Endothelial cell of umbilical vein (primary cell): ENCODE results near the gene OSBPL5. TPM values are rescaled to one million over a fixed set of nuclear protein-coding genes. Genes with fewer than 3 reads are reported as not detected.

Experiments used
- BruUV-seq: library from RNA; stranded (reverse); fragments of 400-500 nt; replicated peaks from 2 replicates; lab custom pipeline; 2021; lab: Mats Ljungman, UMichigan
- CTCF ChIA-PET: fragments of 300-600, 350-600 bp; sonication (Branson Sonifier 250); formaldehyde crosslinking; loops from one replicate; lab custom pipeline; 2021; ENCODE audit warnings: antibody characterized with exemption, inconsistent platforms; lab: Charles Lee
- POLR2A ChIA-PET: fragments of 300-600, 350-600 bp; sonication (Branson Sonifier 250); formaldehyde crosslinking; loops from one replicate; lab custom pipeline; 2021; ENCODE audit warnings: antibody characterized with exemption, inconsistent platforms; lab: Charles Lee
- DNase-seq: peaks from one replicate; pipeline ENCODE4 v3.0.0-alpha.2; 2011; ENCODE audit warnings: low read depth, low spot score
- FAIRE-seq: peaks from 2 replicates; lab custom pipeline; 2011; peaks lifted over from hg19 to GRCh38; lab: Jason Lieb, UNC
- H2AFZ ChIP-seq: 2 replicates; pipeline ENCODE4 v1.6.0; 2012; ENCODE audit warnings: low read depth, low read length, control low read depth, inconsistent platforms
- H3K27ac ChIP-seq: 2 replicates; pipeline ENCODE4 v1.5.1; 2011; ENCODE audit warnings: low read depth, mild to moderate bottlenecking, control low read depth, low read length, moderate library complexity; ENCODE audit not compliant: insufficient read depth
- H3K27me3 ChIP-seq, 2 experiments: 2 replicates each; pipeline versions ENCODE4 v1.6.0 to v1.6.1; 2011; ENCODE audit warnings: low read length in 2 of 2, mixed read lengths in 1 of 2; ENCODE audit not compliant: control insufficient read depth in 2 of 2, insufficient read depth in 2 of 2
- H3K36me3 ChIP-seq, 2 experiments: 2 replicates in 1 of 2; 3 replicates in 1 of 2; pipeline ENCODE4 v1.5.1; 2011; ENCODE audit warnings: low read length in 2 of 2, mild to moderate bottlenecking in 1 of 2, moderate library complexity in 1 of 2; ENCODE audit not compliant: control insufficient read depth in 2 of 2, insufficient read depth in 2 of 2; ENCODE audit errors: extremely low read depth in 1 of 2
- H3K4me1 ChIP-seq: 3 replicates; pipeline ENCODE4 v1.5.1; 2011; ENCODE audit warnings: mild to moderate bottlenecking, low read length; ENCODE audit not compliant: control insufficient read depth, insufficient read depth; ENCODE audit errors: extremely low read depth
- H3K4me2 ChIP-seq: 2 replicates; pipeline ENCODE4 v1.6.1; 2011; ENCODE audit warnings: low read length, control low read depth, mixed read lengths; ENCODE audit not compliant: insufficient read depth
- H3K4me3 ChIP-seq, 3 experiments: fragments of 200-600 bp in 1 of 3; sonication (generic), shearing (Covaris generic) in 1 of 3; replicated peaks in 1 of 3; 2 replicates each; pipeline ENCODE4 v1.5.1; 2011 to 2016; ENCODE audit warnings: control low read depth in 3 of 3, low read length in 3 of 3, mild to moderate bottlenecking in 2 of 3, inconsistent platforms in 1 of 3, low read depth in 1 of 3, moderate library complexity in 1 of 3; ENCODE audit not compliant: insufficient read depth in 1 of 3
- H3K79me2 ChIP-seq: 2 replicates; pipeline ENCODE4 v1.6.0; 2012; ENCODE audit warnings: low read length, inconsistent platforms; ENCODE audit not compliant: control insufficient read depth, insufficient read depth
- H3K9ac ChIP-seq: replicated peaks from 2 replicates; pipeline ENCODE3; 2011; ENCODE audit warnings: low read length, control low read depth; ENCODE audit not compliant: insufficient read depth; ENCODE audit errors: extremely low read depth
- H3K9me1 ChIP-seq: replicated peaks from 3 replicates; pipeline ENCODE4 v1.6.0; 2011; ENCODE audit warnings: mild to moderate bottlenecking, low read length; ENCODE audit not compliant: control insufficient read depth, insufficient read depth; ENCODE audit errors: extremely low read depth
- H3K9me3 ChIP-seq: replicated peaks from 2 replicates; pipeline ENCODE4 v1.5.1; 2012; ENCODE audit warnings: low read length, inconsistent platforms; ENCODE audit not compliant: control insufficient read depth, insufficient read depth
- H4K20me1 ChIP-seq: replicated peaks from 2 replicates; pipeline ENCODE3; 2011; ENCODE audit warnings: mild to moderate bottlenecking, low read length; ENCODE audit not compliant: control insufficient read depth, insufficient read depth; ENCODE audit errors: extremely low read depth
- EZH2 ChIP-seq: IDR thresholded peaks from 2 replicates; pipeline ENCODE4 v1.6.1; 2012; ENCODE audit warnings: borderline replicate concordance, low read depth, mild to moderate bottlenecking, moderate library complexity, low read length, inconsistent platforms; ENCODE audit not compliant: severe bottlenecking
- FOS ChIP-seq: IDR thresholded peaks from 2 replicates; pipeline ENCODE4 v1.6.1; 2011; ENCODE audit warnings: mild to moderate bottlenecking, low read length, moderate library complexity, borderline replicate concordance; ENCODE audit not compliant: insufficient read depth
- JUN ChIP-seq: IDR thresholded peaks from 2 replicates; pipeline ENCODE4 v1.6.1; 2011; ENCODE audit warnings: borderline replicate concordance, low read depth; ENCODE audit not compliant: insufficient read length, insufficient read depth
- POLR2A ChIP-seq: IDR thresholded peaks from 2 replicates; pipeline ENCODE4 v1.6.1; 2012; ENCODE audit warnings: low read depth, mild to moderate bottlenecking, control low read depth, low read length
- POLR2AphosphoS5 ChIP-seq: IDR thresholded peaks from 2 replicates; pipeline ENCODE4 v1.6.1; 2012; ENCODE audit warnings: low read depth, mild to moderate bottlenecking, control low read depth, low read length, moderate library complexity; ENCODE audit not compliant: insufficient read depth
- dilution Hi-C: fragments of 300-500 bp; cut with MboI; formaldehyde crosslinking; loops from one replicate; pipeline ENCODE4 v1.15.0; 2019; ENCODE audit warnings: low sequenced_read_pairs; ENCODE audit not compliant: extremely low pct_ligation_motif_present
- intact Hi-C: fragments of 100-400 bp; cut with micrococcal nuclease; formaldehyde crosslinking; loops from one replicate; pipeline ENCODE4 v1.10.0; 2022
- polyA plus RNA-seq, 4 experiments: library from polyadenylated mRNA; depleted of rRNA in 3 of 4; stranded (reverse) in 3 of 4; unstranded in 1 of 4; fragments of >200 nt; gene quantifications; 2 replicates each; pipeline versions ENCODE4 v1.2.1 to v1.2.3, GENCODE V29; 2011 to 2012; ENCODE audit warnings: missing spikeins in 1 of 4
- total RNA-seq: library from RNA; stranded (reverse); gene quantifications from 2 replicates; pipeline ENCODE4 v1.2.3, GENCODE V29; 2021

The OSBPL5 gene
- total and polyA plus RNA-seq, 2 donors (not counting 3 experiments of a cell fraction or from before 2014, with no cell fraction given) = 8.7 to 37.7 TPM

DNA sequence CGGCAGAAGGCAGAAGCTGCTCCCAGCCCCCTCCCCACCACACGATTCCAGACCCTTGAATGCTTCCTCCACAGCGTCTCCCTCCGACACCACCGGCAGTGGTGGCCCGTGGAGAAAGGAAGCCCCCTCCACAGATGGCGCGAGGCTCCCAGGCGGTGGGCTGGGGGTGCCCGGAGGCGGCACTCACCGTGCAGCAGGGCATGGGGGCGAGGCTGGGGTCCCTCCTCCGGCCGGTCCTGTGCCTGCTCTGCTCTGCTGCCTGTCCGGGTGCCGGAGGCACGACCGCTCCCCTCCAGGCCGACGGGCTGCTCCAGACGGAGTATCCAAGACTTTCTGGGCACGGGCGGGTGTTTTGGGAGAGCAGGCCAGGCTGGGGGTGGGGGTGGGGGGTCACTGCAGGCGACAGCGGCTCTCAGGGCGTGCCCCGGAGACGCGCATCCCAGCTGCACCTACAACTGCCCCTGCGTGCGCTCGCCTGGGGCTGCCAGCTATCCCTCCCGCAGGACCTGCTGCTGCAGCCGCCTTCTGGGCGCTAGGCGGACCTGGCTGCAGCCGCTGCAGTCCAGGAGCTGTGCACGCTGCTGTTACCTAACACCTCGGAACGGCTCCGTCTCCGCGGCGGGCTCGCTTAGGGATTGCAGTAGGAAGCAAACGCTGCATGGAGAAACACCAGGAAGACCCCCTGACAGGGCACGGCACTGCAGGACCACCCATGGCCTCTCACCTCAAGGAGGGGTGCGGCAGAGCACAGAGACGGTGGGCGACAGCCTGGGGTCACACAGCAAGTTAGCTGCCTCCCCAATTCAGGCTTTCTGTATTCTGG is 38.3 kb upstream of the OSBPL5 start:
- no peak for FAIRE-seq
- H4K20me1 ChIP-seq = no peaks in the 10 kb centered on the region
- no peak overlapping the region for H3K9ac ChIP-seq
- H3K27me3 ChIP-seq = peaks cover 8 to 17% of the 10 kb centered on the region in 2 experiments
- BruUV-seq = no TSS peak
- H3K4me1 ChIP-seq = no peaks in the 10 kb centered on the region
- H3K36me3 ChIP-seq = no peaks in the 10 kb centered on the region
- H3K9me1 ChIP-seq = no peaks in the 10 kb centered on the region
- H3K4me3 ChIP-seq = no peak overlapping the region
- no peak for DNase-seq
- ChIA-PET CTCF (no interaction called here), POLR2A (no interaction called here)
- H3K79me2 ChIP-seq = no peaks in the 10 kb centered on the region
- no peak overlapping the region for H3K27ac ChIP-seq
- H3K4me2 ChIP-seq = no peak overlapping the region
- dilution Hi-C loops = no loop called here
- TF ChIP-seq EZH2 (peak; percentile 22), FOS (no peak)
- no peaks in the 10 kb centered on the region for H3K9me3 ChIP-seq
- H2AFZ ChIP-seq = no peak overlapping the region
- intact Hi-C loops = no loop called here

GRCh38 chr11:3202759-3203158 is 37.6 kb upstream of the OSBPL5 start:
- H3K27ac ChIP-seq = no peak overlapping the region
- intact Hi-C loops = no loop called here
- no peaks in the 10 kb centered on the region for H4K20me1 ChIP-seq
- no peak for TF ChIP-seq POLR2AphosphoS5
- TF ChIP-seq JUN = no peak
- peak; percentile 40 for TF ChIP-seq EZH2
- TF ChIP-seq POLR2A = no peak
- ChIA-PET CTCF (no interaction called here), POLR2A (no interaction called here)
- H3K36me3 ChIP-seq = no peaks in the 10 kb centered on the region
- no peak overlapping the region for H3K4me3 ChIP-seq
- BruUV-seq = no TSS peak
- no peak overlapping the region for H3K4me2 ChIP-seq
- no peaks in the 10 kb centered on the region for H3K9me1 ChIP-seq
- no peak overlapping the region for H3K9ac ChIP-seq
- no peaks in the 10 kb centered on the region for H3K79me2 ChIP-seq
- no peaks in the 10 kb centered on the region for H3K4me1 ChIP-seq
- H3K9me3 ChIP-seq = no peaks in the 10 kb centered on the region
- DNase-seq = no peak
- peaks cover 8 to 16% of the 10 kb centered on the region in 2 experiments for H3K27me3 ChIP-seq
- dilution Hi-C loops = no loop called here
- no peak for FAIRE-seq
- H2AFZ ChIP-seq = no peak overlapping the region
